HG02759 (cell line): ENCODE measurements around the gene TEX26.

ENCODE experiments used
- ATAC-seq: cut with Tn5 transposase; IDR thresholded peaks from one replicate; pipeline ENCODE4 v1.9.1; 2021; ENCODE audit warnings: mild to moderate bottlenecking, moderate library complexity; ENCODE audit not compliant: unreplicated experiment

The TEX26 gene

GRCh38 chr13:31011193-31011860 lies 78.9 kb downstream of the TEX26 start:
- peak; percentile 50 for ATAC-seq

DNA sequence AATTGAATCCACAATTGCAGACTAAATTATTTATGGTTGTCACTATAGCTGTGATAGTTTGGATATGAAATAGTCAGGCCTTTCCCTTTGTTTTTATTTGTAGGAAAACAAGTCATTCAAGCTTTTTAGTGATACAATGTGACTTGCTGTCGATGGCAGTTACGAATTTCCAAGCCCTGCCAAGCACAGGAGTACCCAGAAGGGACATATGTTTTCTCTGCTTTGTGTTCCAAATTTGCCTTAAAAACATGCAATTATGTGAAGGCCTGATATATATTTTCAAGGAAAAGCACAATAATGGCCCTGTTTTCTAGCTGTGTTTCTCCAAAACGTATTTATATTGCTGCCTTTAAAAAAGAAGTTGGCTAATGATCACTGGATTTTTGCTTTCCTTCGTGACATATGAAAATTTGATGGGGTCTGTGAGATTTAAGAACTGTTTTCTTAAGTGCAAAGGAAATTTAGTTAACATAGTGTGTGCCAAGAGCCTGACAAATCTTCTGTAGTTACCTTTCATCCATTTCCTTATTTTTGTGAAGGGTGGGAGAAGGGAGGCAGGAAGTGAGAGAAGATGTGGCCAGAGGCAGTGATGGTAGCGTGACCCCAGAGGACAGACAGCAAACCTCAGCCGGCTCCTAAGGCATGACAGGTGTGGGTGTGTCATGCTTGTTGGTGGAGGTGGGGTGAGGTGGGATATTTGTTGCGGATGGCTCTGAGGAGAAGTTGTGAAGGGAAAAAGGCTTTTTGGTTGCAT lies 79.6 kb downstream of the TEX26 start:
- no peak for ATAC-seq

- ATAC-seq: no peak
Observed at GRCh38 chr13:31012655-31013024, 80.2 kb downstream of the TEX26 start.

GRCh38 chr13:31014456-31014855 lies 82.0 kb downstream of the TEX26 start:
- ATAC-seq: no peak

- ATAC-seq: no peak
Observed at GRCh38 chr13:31015199-31015598, 82.7 kb downstream of the TEX26 start.

GRCh38 chr13:31016342-31017325 lies 84.2 kb downstream of the TEX26 start:
- no peak for ATAC-seq

DNA sequence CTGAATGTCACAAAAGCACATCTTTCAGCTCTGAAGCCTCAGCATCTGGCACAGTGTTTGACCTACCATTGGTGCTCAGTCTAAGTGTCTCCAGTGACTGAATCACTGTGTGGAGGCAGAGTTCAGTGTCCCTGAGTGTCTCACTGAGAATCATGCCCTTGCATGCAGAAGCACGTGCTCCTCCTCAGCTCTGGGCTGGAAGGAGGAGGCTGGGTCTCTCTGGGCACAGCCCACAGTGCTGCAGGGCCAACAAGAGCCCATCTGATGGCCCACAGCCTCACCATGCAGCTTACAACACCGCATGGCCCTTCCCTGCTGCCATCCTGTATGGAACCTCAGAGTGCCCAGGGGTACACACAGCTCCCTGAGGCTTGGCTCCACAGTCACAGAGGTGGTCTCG lies 86.1 kb downstream of the TEX26 start:
- no peak for ATAC-seq

DNA sequence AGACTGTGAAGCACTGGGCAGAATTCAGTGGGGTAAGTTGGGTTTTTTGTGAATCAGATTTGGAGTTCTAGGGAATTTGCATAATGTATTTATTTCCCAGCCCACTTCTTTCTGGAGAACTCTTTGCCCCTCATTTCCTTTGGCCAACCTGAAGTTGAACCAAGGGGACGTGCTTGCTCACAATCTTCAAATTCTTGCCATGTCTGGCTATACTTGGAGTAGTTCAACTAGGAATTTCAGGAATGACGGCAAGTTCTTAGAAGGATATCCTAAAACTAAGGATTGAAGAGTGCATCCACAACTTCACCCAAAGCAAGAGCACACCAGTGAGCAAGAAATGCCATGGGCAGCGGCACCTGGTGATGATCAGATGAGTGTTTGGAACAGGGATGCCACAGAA lies 88.5 kb downstream of the TEX26 start:
- ATAC-seq: no peak

- ATAC-seq: no peak
Observed at GRCh38 chr13:31022288-31022895, 89.9 kb downstream of the TEX26 start.

DNA sequence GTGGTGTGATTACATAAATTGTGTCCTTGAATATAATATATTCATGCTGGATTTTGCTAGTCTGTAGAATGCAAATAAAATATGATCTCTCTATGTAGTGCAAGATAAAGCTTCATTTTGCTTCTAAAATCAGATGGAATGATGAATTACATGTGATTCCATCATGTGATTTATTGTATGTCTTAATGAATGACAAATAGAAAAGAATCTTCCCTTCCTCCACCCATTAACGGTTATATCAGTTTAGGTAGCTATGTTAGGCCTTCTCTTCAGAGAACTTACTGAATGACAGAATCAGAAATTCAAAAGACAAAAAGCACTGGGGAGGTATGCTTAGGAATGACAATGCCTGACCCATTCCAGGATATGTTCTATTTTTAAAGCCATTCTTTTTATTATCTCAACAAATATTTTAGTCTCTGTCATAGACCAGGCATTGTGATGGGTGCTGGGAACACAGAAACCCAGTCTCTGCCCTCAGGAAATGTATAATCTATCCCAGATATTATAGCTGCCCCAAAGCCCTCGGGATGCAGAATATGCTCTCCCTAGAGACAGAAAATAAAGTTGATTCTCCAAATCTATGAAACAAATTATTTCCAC lies 90.6 kb downstream of the TEX26 start:
- no peak for ATAC-seq
